ENCODE results near the gene EFEMP1.
"Not testable (repeated sequence)": the region's sequence is repeated elsewhere in the genome, so short reads cannot be mapped to it uniquely, and the experiment has no call there.

EFEMP1 gene

GRCh38 chr2:55831671-55832410 is 91.7 kb downstream of the EFEMP1 start:
- not testable (repeated sequence) for DNase-seq (ENCODE audit: low read depth, low spot score)

GRCh38 chr2:55827855-55828254 is 95.7 kb downstream of the EFEMP1 start:
- no peak for DNase-seq (ENCODE audit: low read depth, low spot score)

- not testable (repeated sequence) for DNase-seq (ENCODE audit: low read depth, low spot score)
Measured at GRCh38 chr2:55827428-55827827, 96.2 kb downstream of the EFEMP1 start.

GRCh38 chr2:55826246-55826645 is 97.3 kb downstream of the EFEMP1 start:
- no peak for DNase-seq (ENCODE audit: low read depth, low spot score)

GRCh38 chr2:55824551-55825096 is 99.0 kb downstream of the EFEMP1 start:
- DNase-seq (ENCODE audit: low read depth, low spot score), result no peak
